Hepatocyte (in vitro differentiated cells): ENCODE measurements around the gene MZF1. TPM values are rescaled to one million over a fixed set of nuclear protein-coding genes. Genes with fewer than 3 reads are reported as not detected.

Source experiments
- DNase-seq: peaks from one replicate; pipeline ENCODE4 v3.0.0-alpha.2; 2016; ENCODE audit warnings: low spot score
- H2AFZ ChIP-seq: fragments of 200-600 bp; sonication (generic); 2 replicates; pipeline ENCODE4 v1.6.0; 2016; ENCODE audit warnings: antibody characterized with exemption, mild to moderate bottlenecking
- H3K27ac ChIP-seq: fragments of 200-600 bp; sonication (generic); 2 replicates; pipeline ENCODE4 v1.5.1; 2016; ENCODE audit warnings: mild to moderate bottlenecking
- H3K27me3 ChIP-seq: fragments of 200-600 bp; sonication (generic); 2 replicates; pipeline ENCODE4 v1.6.1; 2016
- H3K36me3 ChIP-seq: fragments of 200-600 bp; sonication (generic); replicated peaks from 2 replicates; pipeline ENCODE4 v1.5.1; 2016; ENCODE audit warnings: low read depth; ENCODE audit not compliant: insufficient read depth
- H3K4me1 ChIP-seq: fragments of 200-600 bp; sonication (generic); 2 replicates; pipeline ENCODE4 v1.5.1; 2016; ENCODE audit warnings: mild to moderate bottlenecking, moderate library complexity; ENCODE audit not compliant: insufficient read depth
- H3K4me2 ChIP-seq: fragments of 200-600 bp; sonication (generic); 2 replicates; pipeline ENCODE4 v1.6.0; 2016
- H3K4me3 ChIP-seq: fragments of 200-600 bp; sonication (generic); 2 replicates; pipeline ENCODE4 v1.5.1; 2016; ENCODE audit warnings: mild to moderate bottlenecking
- H3K79me2 ChIP-seq: fragments of 200-600 bp; sonication (generic); 2 replicates; pipeline ENCODE4 v1.6.0; 2017; ENCODE audit warnings: mild to moderate bottlenecking
- H3K9me2 ChIP-seq: fragments of 200-600 bp; sonication (generic); replicated peaks from 2 replicates; pipeline ENCODE4 v1.6.0; 2017; ENCODE audit warnings: mild to moderate bottlenecking; ENCODE audit not compliant: insufficient read depth
- H3K9me3 ChIP-seq: fragments of 200-600 bp; sonication (generic); 2 replicates; pipeline ENCODE4 v1.5.1; 2016; ENCODE audit warnings: low read depth, mild to moderate bottlenecking
- H4K20me1 ChIP-seq: fragments of 200-600 bp; sonication (generic); 2 replicates; pipeline ENCODE4 v1.6.0; 2016; ENCODE audit warnings: mild to moderate bottlenecking; ENCODE audit not compliant: insufficient read depth, poor library complexity, severe bottlenecking
- CTCF ChIP-seq: fragments of 200-600 bp; sonication (generic); IDR thresholded peaks from 2 replicates; pipeline ENCODE4 v1.5.1; 2016; ENCODE audit warnings: antibody characterized with exemption, mild to moderate bottlenecking; ENCODE audit not compliant: poor library complexity
- EZH2 ChIP-seq: fragments of 200-600 bp; sonication (generic); IDR thresholded peaks from 2 replicates; pipeline ENCODE4 v1.6.1; 2016; ENCODE audit warnings: antibody characterized with exemption, mild to moderate bottlenecking, borderline replicate concordance
- EZH2phosphoT487 ChIP-seq: fragments of 200-600 bp; sonication (generic); IDR thresholded peaks from one replicate; pipeline ENCODE4 v1.6.1; 2018; ENCODE audit warnings: antibody characterized with exemption, mild to moderate bottlenecking, low read depth, moderate library complexity; ENCODE audit not compliant: unreplicated experiment, severe bottlenecking
- WGBS: methylation state at CpG from one replicate; pipeline ENCODE4 v1.1.6; 2016; ENCODE audit warnings: low lambda C conversion rate; ENCODE audit errors: missing lambda C conversion rate; 5-methylcytosine and 5-hydroxymethylcytosine counted together
- polyA plus RNA-seq: library from polyadenylated mRNA; unstranded; fragments of >200 nt; fragmentation: Nextera tagmentation; extraction: Ambion mirVana; gene quantifications from 2 replicates; pipeline ENCODE4 v1.2.1, GENCODE V29; 2016
- total RNA-seq: library from RNA; depleted of rRNA; stranded (reverse); fragments of >200 nt; gene quantifications from 2 replicates; pipeline ENCODE4 v1.2.3, GENCODE V29; 2014

Gene MZF1
- total and polyA plus RNA-seq, 2 experiments from 2014 or later: 19.9 to 23.5 TPM

GRCh38 chr19:58575183-58576041, 2.3 kb upstream of the MZF1 start:
- Histone ChIP-seq H3K27me3 (no peaks in the 10 kb centered on the region), H3K9me2 (no peaks in the 10 kb centered on the region), H3K36me3 (no peaks in the 10 kb centered on the region), H3K27ac (peak overlapping the region; percentile 95), H3K4me2 (peak overlapping the region; percentile 79), H3K4me1 (peaks cover 9% of the 10 kb centered on the region), H2AFZ (peak overlapping the region; percentile 11), H4K20me1 (no peaks in the 10 kb centered on the region), H3K9me3 (no peaks in the 10 kb centered on the region), H3K79me2 (peaks cover 42% of the 10 kb centered on the region), H3K4me3 (peak overlapping the region; percentile 61)
- DNase-seq: peak; percentile 97
- under 1% methylated on average over 66 of the region's 66 CpGs for WGBS
- TF ChIP-seq EZH2 (no peak), EZH2phosphoT487 (no peak), CTCF (no peak)

- 10% methylated on average over 20 of the region's 20 CpGs for WGBS
- TF ChIP-seq EZH2phosphoT487: no peak
- TF ChIP-seq EZH2: no peak
- no peak for TF ChIP-seq CTCF
These were observed 576 bp upstream of the MZF1 start for GRCh38 chr19:58573658-58574164.

GRCh38 chr19:58572026-58572817, 913 bp downstream of the MZF1 start:
- H3K27me3 ChIP-seq: no peaks in the 10 kb centered on the region
- H3K79me2 ChIP-seq: peaks cover 14% of the 10 kb centered on the region
- no peaks in the 10 kb centered on the region for H3K36me3 ChIP-seq
- no peaks in the 10 kb centered on the region for H3K9me2 ChIP-seq
- H3K9me3 ChIP-seq: no peaks in the 10 kb centered on the region
- TF ChIP-seq CTCF (no peak), EZH2 (no peak), EZH2phosphoT487 (no peak)
- H3K4me3 ChIP-seq: peak overlapping the region; percentile 31
- H3K4me2 ChIP-seq: peak overlapping the region; percentile 81
- WGBS: 55% methylated on average over 24 of the region's 24 CpGs
- peaks cover 9% of the 10 kb centered on the region for H3K4me1 ChIP-seq
- H4K20me1 ChIP-seq: no peaks in the 10 kb centered on the region
- no peak overlapping the region for H2AFZ ChIP-seq
- H3K27ac ChIP-seq: peak overlapping the region; percentile 27
- no peak for DNase-seq

More at GRCh38 chr19:58573658-58574164, 576 bp upstream of the MZF1 start:
- Histone ChIP-seq H3K4me3 (peak overlapping the region; percentile 28), H3K27ac (peak overlapping the region; percentile 83), H2AFZ (no peak overlapping the region), H3K27me3 (no peaks in the 10 kb centered on the region), H3K4me2 (peak overlapping the region; percentile 79), H3K4me1 (peaks cover 9% of the 10 kb centered on the region), H3K9me2 (no peaks in the 10 kb centered on the region), H3K36me3 (no peaks in the 10 kb centered on the region), H4K20me1 (no peaks in the 10 kb centered on the region), H3K79me2 (peaks cover 29% of the 10 kb centered on the region), H3K9me3 (no peaks in the 10 kb centered on the region)
- DNase-seq: no peak
